SK-N-DZ (cell line): ENCODE data around the gene TMEM114.

Source experiments
- DNase-seq: peaks from one replicate; pipeline ENCODE4 v3.0.0-alpha.2; 2015; ENCODE audit warnings: low spot score

The TMEM114 gene

GRCh38 chr16:8611886-8612600 lies 21.7 kb upstream of the TMEM114 start:
- no peak for DNase-seq

GRCh38 chr16:8611122-8611521 lies 20.8 kb upstream of the TMEM114 start:
- no peak for DNase-seq

GRCh38 chr16:8607214-8607613 lies 16.9 kb upstream of the TMEM114 start:
- DNase-seq = no peak

- DNase-seq = no peak
Measured at GRCh38 chr16:8605554-8605953, 15.2 kb upstream of the TMEM114 start.

GRCh38 chr16:8600144-8600775 lies 9.9 kb upstream of the TMEM114 start:
- DNase-seq = no peak

DNA sequence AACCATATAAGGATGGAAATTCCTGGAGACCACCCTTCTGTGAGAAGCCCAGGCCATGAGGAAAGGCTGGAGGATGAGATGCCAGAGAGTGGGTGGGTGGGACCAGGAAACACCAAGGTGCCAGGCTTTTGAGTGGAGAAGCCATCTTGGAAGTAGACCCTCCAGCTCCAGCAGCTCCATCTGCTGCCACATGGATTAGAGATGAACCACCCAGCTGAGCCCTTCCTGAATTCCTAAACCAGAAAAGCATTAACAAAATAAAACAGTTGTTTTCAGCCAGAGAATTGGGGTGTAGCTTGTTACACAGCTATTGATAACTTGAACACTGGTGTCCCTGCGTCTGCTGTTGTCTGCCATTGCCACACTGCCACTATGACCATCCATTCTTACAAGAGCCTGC lies 6.3 kb upstream of the TMEM114 start:
- no peak for DNase-seq

DNA sequence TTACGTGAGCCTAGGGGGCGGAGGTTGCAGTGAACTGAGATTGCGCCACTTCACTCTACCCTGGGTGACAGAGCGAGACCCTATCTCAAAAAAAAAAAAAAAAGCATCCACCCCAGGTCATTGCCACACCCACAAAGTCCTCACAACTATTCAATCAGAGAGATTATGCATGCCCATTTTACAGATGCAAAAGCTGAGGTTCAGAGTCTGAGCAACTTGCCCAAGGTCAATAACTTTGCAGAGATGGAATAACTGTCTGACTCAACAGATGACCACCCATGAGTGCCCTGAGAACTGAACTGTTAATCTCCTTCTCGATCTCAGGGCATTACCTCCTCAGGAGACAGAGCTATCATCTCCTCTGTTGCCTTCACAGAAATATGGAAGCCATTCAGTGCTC lies 5.5 kb upstream of the TMEM114 start:
- no peak for DNase-seq

- no peak for DNase-seq
Measured at GRCh38 chr16:8594149-8594666, 3.9 kb upstream of the TMEM114 start.

GRCh38 chr16:8591451-8591850 lies 1.1 kb upstream of the TMEM114 start:
- no peak for DNase-seq

DNA sequence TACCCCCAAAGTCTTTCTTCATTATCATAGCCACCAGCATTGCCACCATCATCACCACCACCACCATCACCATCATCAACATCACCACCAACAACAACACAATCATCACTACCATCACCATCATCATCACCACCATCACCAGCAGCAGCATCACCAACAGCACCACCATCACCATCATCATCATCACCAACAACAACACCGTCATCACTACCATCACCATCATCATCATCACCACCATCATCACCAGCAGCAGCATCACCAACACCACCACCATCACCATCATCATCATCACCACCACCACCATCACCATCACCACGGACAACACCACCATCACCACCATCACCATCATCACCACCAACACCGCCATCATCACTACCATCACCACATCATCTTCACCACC lies 500 bp upstream of the TMEM114 start:
- DNase-seq = no peak

- no peak for DNase-seq
Measured at GRCh38 chr16:8589057-8589899, 1.0 kb downstream of the TMEM114 start.

- DNase-seq = no peak
Measured at GRCh38 chr16:8588682-8589056, 1.6 kb downstream of the TMEM114 start.

DNA sequence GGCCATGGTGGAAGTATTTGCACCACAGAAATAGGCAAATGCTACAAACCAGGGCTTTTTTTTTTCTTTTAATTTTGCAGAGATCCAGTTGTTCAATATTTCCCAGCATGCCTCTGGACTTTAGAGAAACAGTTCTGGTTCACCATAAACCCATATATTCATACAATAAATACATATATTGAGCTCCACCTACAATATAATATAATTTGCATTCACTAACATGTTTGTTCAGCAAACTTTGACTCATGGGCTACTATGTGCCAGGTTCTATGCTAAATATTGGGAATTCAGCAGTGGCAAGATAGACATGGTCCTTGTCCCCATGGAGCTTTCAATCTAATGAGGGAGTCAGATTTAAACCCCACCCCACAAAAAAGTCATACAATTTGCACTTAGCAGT lies 3.2 kb downstream of the TMEM114 start:
- DNase-seq = no peak

GRCh38 chr16:8585857-8586256 lies 4.5 kb downstream of the TMEM114 start:
- no peak for DNase-seq

GRCh38 chr16:8585041-8585440 lies 5.3 kb downstream of the TMEM114 start:
- DNase-seq = no peak

- DNase-seq = no peak
Measured at GRCh38 chr16:8583732-8584131, 6.6 kb downstream of the TMEM114 start.

DNA sequence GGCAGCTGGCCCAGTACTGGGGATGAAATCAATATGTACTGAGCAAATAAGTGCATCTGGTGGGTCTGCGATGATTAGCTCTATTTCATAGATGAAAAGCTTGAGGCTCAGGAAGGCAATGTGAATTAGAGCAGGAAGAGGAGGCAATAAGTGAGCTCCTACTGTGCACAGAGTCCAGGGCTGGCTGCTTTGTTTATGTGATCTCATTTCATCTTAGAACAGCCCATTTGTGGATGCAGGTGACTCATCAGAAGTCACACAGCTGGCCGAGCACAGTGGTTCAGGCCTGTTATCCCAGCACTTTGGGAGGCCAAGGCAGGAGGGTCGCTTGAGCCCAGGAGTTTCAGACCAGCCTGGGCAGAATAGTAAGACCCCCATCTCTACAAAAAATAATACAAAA lies 7.1 kb downstream of the TMEM114 start:
- DNase-seq = no peak

DNA sequence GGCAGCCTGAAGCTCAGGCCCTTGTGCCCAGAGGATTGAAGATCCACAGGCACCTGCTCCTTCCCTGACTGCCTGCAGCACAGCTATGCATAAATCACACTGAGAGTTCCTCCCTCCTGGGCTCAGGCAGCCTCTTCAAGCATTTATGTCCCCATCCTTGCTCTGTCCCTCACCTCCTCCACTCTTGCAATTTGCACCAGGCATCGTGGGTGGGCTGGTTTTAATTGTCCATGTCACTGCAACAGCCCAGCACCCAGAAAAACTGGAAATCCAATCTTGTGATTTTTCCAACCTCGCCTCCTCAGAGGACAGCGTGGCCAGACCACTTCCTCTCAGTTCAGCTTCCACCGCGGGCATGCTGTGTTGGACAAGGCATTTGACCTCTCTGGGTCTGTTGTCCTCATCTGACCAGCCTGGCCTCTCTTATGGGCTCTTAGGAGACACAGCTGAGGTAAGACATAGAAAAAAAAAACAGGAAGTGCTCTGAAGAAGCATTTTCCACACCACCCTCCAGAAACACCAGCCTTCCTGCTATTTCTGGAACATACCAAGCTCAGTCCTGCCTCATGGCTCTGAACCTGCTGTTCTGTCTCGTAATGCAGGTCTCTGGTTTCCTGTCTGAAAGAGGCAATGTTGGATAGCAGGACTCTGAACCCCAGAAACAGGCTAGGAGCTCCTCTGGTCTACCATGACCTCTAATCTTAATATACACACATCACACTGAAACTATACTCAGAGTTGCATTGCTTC lies 8.3 kb downstream of the TMEM114 start:
- no peak for DNase-seq

DNA sequence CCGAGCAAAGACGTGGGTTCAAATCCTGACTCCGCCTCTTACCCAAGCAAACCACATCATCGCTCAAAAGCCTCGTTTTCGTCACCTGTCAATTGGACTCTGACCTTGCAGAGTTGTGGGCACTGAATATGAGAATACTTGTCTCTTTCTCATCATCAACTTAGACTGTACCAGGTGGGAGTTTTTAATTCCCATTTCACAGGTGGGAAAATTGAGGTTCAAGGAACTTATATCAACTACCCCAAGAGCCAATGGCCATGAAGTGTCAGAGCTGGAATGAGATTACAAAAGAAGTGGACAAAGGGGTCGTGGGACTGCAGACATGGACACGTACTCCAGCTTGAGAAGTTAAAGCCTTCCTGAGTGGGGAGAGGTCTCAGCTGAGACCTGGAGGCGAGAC lies 10.8 kb downstream of the TMEM114 start:
- no peak for DNase-seq

- no peak for DNase-seq
Measured at GRCh38 chr16:8577678-8578304, 12.5 kb downstream of the TMEM114 start.
